Keratinocyte (primary cell): ENCODE results near the gene ACTL10. TPM values are rescaled to one million over a fixed set of nuclear protein-coding genes. Genes with fewer than 3 reads are reported as not detected.
A peak's percentile ranks its signal among the peaks of the same experiment; 100 is the strongest.

Source experiments
- DNase-seq: peaks from one replicate; pipeline ENCODE4 v3.0.0-alpha.2; 2011; ENCODE audit warnings: low read depth, missing footprints, low spot score
- FAIRE-seq: peaks from 2 replicates; lab custom pipeline; 2011; peaks lifted over from hg19 to GRCh38; lab: Jason Lieb, UNC
- H2AFZ ChIP-seq: 2 replicates; pipeline ENCODE4 v1.6.0; 2012; ENCODE audit warnings: low read length, control low read depth, inconsistent platforms; ENCODE audit not compliant: control insufficient read depth
- H3K27ac ChIP-seq: 2 replicates; pipeline ENCODE4 v1.5.1; 2011; ENCODE audit warnings: low read length; ENCODE audit not compliant: control insufficient read depth, insufficient read depth
- H3K27me3 ChIP-seq: 3 replicates; pipeline ENCODE4 v1.6.0; 2011; ENCODE audit warnings: low read length; ENCODE audit not compliant: control insufficient read depth, insufficient read depth; ENCODE audit errors: extremely low read depth
- H3K36me3 ChIP-seq, 2 experiments: 2 replicates in 1 of 2; 3 replicates in 1 of 2; pipeline ENCODE4 v1.5.1; 2011; ENCODE audit warnings: low read length in 2 of 2, mild to moderate bottlenecking in 1 of 2; ENCODE audit not compliant: control insufficient read depth in 2 of 2, insufficient read depth in 2 of 2; ENCODE audit errors: extremely low read depth in 1 of 2
- H3K4me1 ChIP-seq: 3 replicates; pipeline ENCODE4 v1.5.1; 2011; ENCODE audit warnings: low read length; ENCODE audit not compliant: control insufficient read depth, insufficient read depth; ENCODE audit errors: extremely low read depth
- H3K4me2 ChIP-seq: 3 replicates; pipeline ENCODE4 v1.6.0; 2011; ENCODE audit warnings: low read depth, low read length; ENCODE audit not compliant: control insufficient read depth, insufficient read depth; ENCODE audit errors: extremely low read depth
- H3K4me3 ChIP-seq, 3 experiments: fragments of 200-600 bp in 1 of 3; sonication (generic) in 1 of 3; 2 replicates in 2 of 3; 3 replicates in 1 of 3; pipeline ENCODE4 v1.5.1; 2011 to 2016; ENCODE audit warnings: low read length in 3 of 3, mild to moderate bottlenecking in 3 of 3, control low read depth in 2 of 3, inconsistent platforms in 1 of 3, low read depth in 1 of 3, mixed read lengths in 1 of 3, mixed run types in 1 of 3, moderate library complexity in 1 of 3; ENCODE audit not compliant: control insufficient read depth in 2 of 3, insufficient read depth in 2 of 3; ENCODE audit errors: extremely low read depth in 1 of 3
- H3K79me2 ChIP-seq: 2 replicates; pipeline ENCODE4 v1.6.0; 2012; ENCODE audit warnings: low read length; ENCODE audit not compliant: control insufficient read depth, insufficient read depth
- H3K9ac ChIP-seq: 3 replicates; pipeline ENCODE4 v1.6.0; 2011; ENCODE audit warnings: low read length; ENCODE audit not compliant: control insufficient read depth, insufficient read depth; ENCODE audit errors: extremely low read depth
- H3K9me1 ChIP-seq: 3 replicates; pipeline ENCODE4 v1.6.0; 2011; ENCODE audit warnings: low read length; ENCODE audit not compliant: control insufficient read depth, insufficient read depth; ENCODE audit errors: extremely low read depth
- H3K9me3 ChIP-seq: 2 replicates; pipeline ENCODE4 v1.5.1; 2012; ENCODE audit warnings: low read depth, low read length; ENCODE audit not compliant: control insufficient read depth
- H4K20me1 ChIP-seq: 3 replicates; pipeline ENCODE4 v1.6.0; 2011; ENCODE audit warnings: low read length; ENCODE audit not compliant: control insufficient read depth, insufficient read depth; ENCODE audit errors: extremely low read depth
- CTCF ChIP-seq, 3 experiments: IDR thresholded peaks in 1 of 3; conservative IDR thresholded peaks in 1 of 3; optimal IDR thresholded peaks in 1 of 3; 2 replicates in 2 of 3; 3 replicates in 1 of 3; pipeline versions ENCODE3 to v1.5.1; 2011; ENCODE audit warnings: low read length in 3 of 3, mild to moderate bottlenecking in 3 of 3, moderate library complexity in 2 of 3, control low read depth in 1 of 3, inconsistent platforms in 1 of 3; ENCODE audit not compliant: insufficient read depth in 2 of 3; ENCODE audit errors: extremely low read depth in 1 of 3
- EZH2 ChIP-seq: IDR thresholded peaks from one replicate; pipeline ENCODE4 v1.6.1; 2012; ENCODE audit warnings: inconsistent platforms, mild to moderate bottlenecking, low read length, moderate library complexity
- dilution Hi-C: fragments of 300-500 bp; cut with MboI; formaldehyde crosslinking; loops from one replicate; pipeline ENCODE4 v1.7.0; 2020; ENCODE audit warnings: low sequenced_read_pairs; ENCODE audit not compliant: extremely low pct_ligation_motif_present
- polyA minus RNA-seq, 3 experiments: library from RNA; depleted of rRNA, polyadenylated mRNA; stranded (reverse); fragments of >200 nt; gene quantifications; 1 replicate in 1 of 3; 2 replicates in 1 of 3; 3 replicates in 1 of 3; pipeline ENCODE4 v1.2.3, GENCODE V29; 2011
- polyA plus RNA-seq, 5 experiments: library from polyadenylated mRNA; depleted of rRNA in 3 of 5; stranded (reverse) in 3 of 5; stranded (forward) in 1 of 5; unstranded in 1 of 5; fragments of >200 nt; gene quantifications; 1 replicate in 1 of 5; 2 replicates in 3 of 5; 3 replicates in 1 of 5; pipeline versions ENCODE4 v1.2.1 to v1.2.3, GENCODE V29; 2011 to 2012; ENCODE audit warnings: missing spikeins in 2 of 5, low read depth in 1 of 5, low replicate concordance in 1 of 5

Gene ACTL10
- polyA plus RNA-seq (0.28 to 0.50 TPM (median 0.48 TPM) in 3 replicates), polyA minus RNA-seq (0.16 to 0.20 TPM (median 0.16 TPM) in 3 replicates)
- polyA plus RNA-seq (2011; ENCODE audit: low read depth) = 0.17 TPM
- 0.18 and 0.43 TPM in 2 replicates for polyA plus RNA-seq (2011; cell fraction: cytosol; rRNA removed)
- polyA plus RNA-seq (2011; cell fraction: nucleus; rRNA removed) = 0.22 and 0.44 TPM in 2 replicates
- 0.27 and 1.1 TPM in 2 replicates for polyA plus RNA-seq (2012; ENCODE audit: low replicate concordance)
- not detected for polyA minus RNA-seq (2011; cell fraction: cytosol; rRNA and poly(A)+ RNA removed)
- 0.63 and 0.78 TPM in 2 replicates for polyA minus RNA-seq (2011; cell fraction: nucleus; rRNA and poly(A)+ RNA removed)

- Histone ChIP-seq H4K20me1 (no peaks in the 10 kb centered on the region), H3K79me2 (no peaks in the 10 kb centered on the region), H2AFZ (peak within 1 kb of the TSS; percentile 82), H3K4me1 (peaks cover 27% of the 10 kb centered on the region), H3K4me2 (peak within 1 kb of the TSS; percentile 81), H3K36me3 (no peaks in the 10 kb centered on the region), H3K27me3 (no peaks in the 10 kb centered on the region), H3K27ac (peak within 1 kb of the TSS; percentile 34), H3K4me3 (peak within 1 kb of the TSS; percentile 47 to 78 (median 68)), H3K9me3 (no peaks in the 10 kb centered on the region), H3K9ac (peak within 1 kb of the TSS; percentile 69), H3K9me1 (no peaks in the 10 kb centered on the region)
- dilution Hi-C loops = no loop called here
- FAIRE-seq (peak; percentile 17), DNase-seq (peak; percentile 84)
- peak in 1 of 3 experiments; percentile 34 for TF ChIP-seq CTCF (optimal IDR thresholded peaks at IDR 0.05 in 1 of 3, IDR thresholded peaks at IDR 0.05 in 1 of 3, conservative IDR thresholded peaks at IDR 0.05 in 1 of 3; ENCODE audit: extremely low read depth in 1 of 3, insufficient read depth in 2 of 3, low read length in 3 of 3)
- TF ChIP-seq EZH2 = no peak
Measured at GRCh38 chr20:33666293-33667244, at the start of gene ACTL10. TSS of gene ACTL10 (plus strand) at chr20:33666943. CDS start at chr20:33667498, 555 bp downstream.

GRCh38 chr20:33621717-33622400 is 44.9 kb upstream of the ACTL10 start:
- TF ChIP-seq CTCF (optimal IDR thresholded peaks at IDR 0.05 in 1 of 3, IDR thresholded peaks at IDR 0.05 in 1 of 3, conservative IDR thresholded peaks at IDR 0.05 in 1 of 3; ENCODE audit: extremely low read depth in 1 of 3, insufficient read depth in 2 of 3, low read length in 3 of 3) (no peak), EZH2 (no peak)
- Histone ChIP-seq H3K9me1 (no peaks in the 10 kb centered on the region), H3K36me3 (peaks cover 9 to 12% of the 10 kb centered on the region in 2 experiments), H3K4me2 (no peak overlapping the region), H2AFZ (no peak overlapping the region), H3K9ac (no peak overlapping the region), H4K20me1 (no peaks in the 10 kb centered on the region), H3K79me2 (no peaks in the 10 kb centered on the region), H3K9me3 (no peaks in the 10 kb centered on the region), H3K27ac (no peak overlapping the region), H3K4me3 (no peak overlapping the region), H3K4me1 (no peaks in the 10 kb centered on the region), H3K27me3 (no peaks in the 10 kb centered on the region)
- no peak for DNase-seq
- no peak for FAIRE-seq
- dilution Hi-C loops = no loop called here
